NCI-H2196 (cell line): Measurements from ENCODE around the gene BLTP1.

Experiments
- DNase-seq: peaks from one replicate; lab custom pipeline; 2025; ENCODE audit not compliant: unreplicated experiment; lab: John Stamatoyannopoulos, UW

The BLTP1 gene

GRCh38 chr4:122163767-122164166 is 11.6 kb downstream of the BLTP1 start:
- DNase-seq: no peak

GRCh38 chr4:122167369-122167768 is 15.2 kb downstream of the BLTP1 start:
- no peak for DNase-seq

- no peak for DNase-seq
Observed at GRCh38 chr4:122170775-122171174, 18.6 kb downstream of the BLTP1 start.

GRCh38 chr4:122171323-122171722 is 19.2 kb downstream of the BLTP1 start:
- no peak for DNase-seq

GRCh38 chr4:122172266-122172665 is 20.1 kb downstream of the BLTP1 start:
- no peak for DNase-seq

- no peak for DNase-seq
Observed at GRCh38 chr4:122178961-122179360, 26.8 kb downstream of the BLTP1 start.

- DNase-seq: no peak
Observed at GRCh38 chr4:122195718-122196117, 43.6 kb downstream of the BLTP1 start.
